Stimulated activated naive CD4-positive, alpha-beta T cell treated with Interleukin-2 at 50 U/mL for 16 hours (primary cell): Measurements from ENCODE around the gene CUEDC1.

Experiments used
- DNase-seq: peaks from one replicate; lab custom pipeline; 2025; lab: John Stamatoyannopoulos, UW

The CUEDC1 gene

GRCh38 chr17:57915985-57916757 is 39.0 kb downstream of the CUEDC1 start:
- no peak for DNase-seq

DNA sequence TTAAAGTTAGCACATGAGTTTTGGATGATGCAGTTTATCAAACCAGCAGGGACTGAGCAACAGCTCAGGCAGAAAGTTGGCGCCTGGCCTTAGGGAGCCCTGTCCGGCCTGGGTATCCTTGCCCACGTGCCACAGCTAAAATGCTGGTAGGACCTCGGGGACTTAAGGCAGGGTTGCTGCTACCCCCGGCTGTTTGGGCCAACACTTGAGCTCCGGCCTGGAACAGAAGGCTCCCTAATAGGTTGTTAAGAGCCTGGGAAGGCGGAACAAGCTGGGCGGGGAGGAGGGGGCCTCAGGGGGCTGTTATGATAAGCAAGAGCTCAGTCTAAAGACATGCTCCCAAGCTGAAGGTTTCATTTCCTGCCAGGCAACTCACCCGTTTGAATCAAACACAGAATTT is 39.7 kb downstream of the CUEDC1 start:
- DNase-seq: no peak

DNA sequence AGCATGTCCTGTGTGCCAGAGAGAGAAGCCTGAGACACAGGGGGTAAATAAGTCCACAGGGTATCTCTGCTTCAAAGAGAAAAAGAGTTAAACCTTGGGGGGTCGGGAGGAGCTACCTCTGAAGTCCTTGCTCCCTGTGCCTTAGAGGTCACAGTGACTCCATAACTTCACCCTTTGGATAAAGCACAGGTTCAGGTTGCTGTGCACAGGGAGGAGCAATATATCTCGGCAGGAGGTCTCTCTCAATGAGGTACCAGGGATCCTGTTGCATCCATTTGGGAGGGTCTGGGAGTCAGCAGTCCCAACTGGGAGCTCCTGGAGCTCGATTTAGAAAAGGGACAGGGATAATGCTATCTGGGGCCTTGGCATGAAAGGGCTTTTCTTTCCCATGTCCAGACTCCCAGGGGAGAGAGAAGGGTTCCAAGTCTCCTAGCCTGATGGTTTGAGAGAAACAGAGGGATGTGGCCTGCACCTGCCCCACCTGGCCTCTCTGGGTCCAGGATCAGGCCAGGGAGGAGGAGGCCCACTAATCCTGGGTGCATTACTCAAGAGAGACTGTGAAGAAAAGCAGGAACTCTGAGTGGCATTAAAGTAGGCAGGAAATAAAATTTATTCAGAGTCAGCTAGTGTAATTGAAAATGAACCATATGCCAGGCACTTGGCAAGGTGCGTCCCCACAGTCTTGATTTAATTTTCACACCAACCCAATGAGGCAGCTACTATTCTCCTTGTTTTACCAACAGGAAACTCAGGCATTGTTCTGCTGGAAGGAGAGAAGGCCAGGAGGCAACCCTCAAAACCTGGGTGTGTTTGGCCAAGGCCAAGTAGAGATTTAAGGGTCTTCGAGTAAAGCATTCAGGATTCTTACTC is 40.7 kb downstream of the CUEDC1 start:
- no peak for DNase-seq

DNA sequence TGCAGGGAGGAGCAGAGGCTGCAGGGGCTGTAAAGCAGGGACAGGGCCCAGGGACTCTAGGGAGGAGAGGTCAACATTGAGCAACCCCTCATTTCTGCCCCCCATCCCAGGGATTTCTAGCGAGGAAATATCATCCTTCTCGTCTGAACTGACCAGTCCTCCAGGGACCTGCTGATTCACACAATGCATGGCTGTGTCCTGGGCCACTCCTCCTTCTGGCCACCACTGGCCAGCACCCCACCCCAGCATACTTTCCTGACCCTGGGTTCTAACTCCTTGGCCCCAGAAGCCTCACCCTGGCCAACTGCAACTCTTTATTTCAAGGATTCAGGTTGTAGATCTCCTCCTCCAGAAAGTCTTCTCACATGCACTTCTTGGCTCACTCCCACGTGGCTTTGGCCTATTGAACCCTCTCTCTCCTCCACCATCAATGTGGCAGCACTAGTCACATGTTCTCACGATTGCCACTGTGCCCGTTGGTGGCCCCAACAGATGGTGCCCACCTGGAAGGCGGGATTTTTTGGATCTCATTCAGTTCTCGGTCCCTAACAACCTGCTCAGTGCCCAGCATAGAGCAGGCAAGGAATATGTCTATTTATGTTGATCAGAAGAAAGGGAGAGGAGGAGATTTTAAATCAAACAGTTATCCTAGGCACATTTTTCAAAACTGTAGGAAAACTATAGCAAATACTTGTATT is 41.5 kb downstream of the CUEDC1 start:
- no peak for DNase-seq

GRCh38 chr17:57911834-57912673 is 43.2 kb downstream of the CUEDC1 start:
- DNase-seq: no peak

DNA sequence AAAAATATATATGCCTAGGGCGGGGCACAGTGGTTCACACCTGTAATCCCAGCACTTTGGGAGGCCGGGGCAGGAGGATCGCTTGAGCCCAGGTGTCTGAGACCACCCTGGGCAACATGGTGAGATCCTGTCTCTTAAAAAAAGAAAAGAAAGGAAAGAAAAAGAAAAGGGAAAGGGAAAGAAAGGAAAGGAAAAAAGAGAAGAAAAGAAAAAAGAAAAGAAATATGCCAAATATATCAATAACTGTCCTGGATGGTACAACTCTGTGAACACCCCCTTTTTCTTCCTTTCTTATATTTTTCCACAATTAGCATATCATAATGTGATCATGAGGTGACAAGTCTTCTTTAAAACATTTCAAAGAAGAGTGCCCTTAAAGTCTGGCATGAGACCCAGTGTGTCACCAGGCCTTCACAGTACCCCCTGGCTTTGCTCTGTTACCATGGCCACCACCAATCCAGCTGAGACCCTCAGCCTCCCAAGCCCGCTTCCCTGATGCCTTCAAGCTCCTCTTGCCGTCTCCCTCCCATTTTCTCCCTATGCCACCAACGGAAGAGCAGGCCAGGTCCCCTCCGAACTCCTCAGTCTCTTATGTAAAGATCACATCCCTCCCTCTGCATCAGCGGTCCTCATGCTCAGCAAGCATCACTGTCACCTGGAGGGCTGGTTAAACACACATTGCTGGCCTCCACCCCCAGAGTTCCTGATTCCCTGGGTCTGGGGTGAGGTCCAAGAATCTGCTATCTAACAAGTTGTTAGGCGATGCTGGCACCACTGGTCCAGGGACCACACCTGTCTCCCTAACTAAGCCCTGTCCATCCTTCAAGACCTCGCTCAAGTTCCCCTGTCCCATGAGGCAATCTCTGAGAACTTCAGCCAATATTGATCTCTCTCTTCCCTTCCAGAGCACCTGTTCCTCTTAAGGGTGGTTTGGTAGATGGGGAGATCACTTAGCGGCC is 44.5 kb downstream of the CUEDC1 start:
- no peak for DNase-seq

- DNase-seq: no peak
Observed at GRCh38 chr17:57909551-57909950, 45.7 kb downstream of the CUEDC1 start.

DNA sequence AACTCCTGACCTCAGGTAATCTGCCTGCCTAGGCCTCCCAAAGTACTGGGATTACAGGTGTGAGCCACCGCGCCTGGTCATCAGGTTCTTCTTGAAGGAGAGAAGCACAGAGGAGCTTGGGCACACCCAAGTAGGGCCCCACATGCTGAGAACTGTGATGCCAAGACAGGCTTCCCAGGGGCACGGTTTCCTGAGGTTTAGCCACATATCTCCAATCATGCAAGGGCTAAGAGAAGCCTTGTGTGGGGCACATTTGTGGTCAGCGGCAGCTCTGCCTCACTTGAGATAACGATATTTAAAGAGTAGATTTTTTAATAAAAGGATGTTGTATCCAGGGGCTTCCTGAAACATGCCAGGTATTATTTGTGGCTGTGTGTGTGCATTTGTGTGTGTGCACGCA is 46.9 kb downstream of the CUEDC1 start:
- DNase-seq: no peak

DNA sequence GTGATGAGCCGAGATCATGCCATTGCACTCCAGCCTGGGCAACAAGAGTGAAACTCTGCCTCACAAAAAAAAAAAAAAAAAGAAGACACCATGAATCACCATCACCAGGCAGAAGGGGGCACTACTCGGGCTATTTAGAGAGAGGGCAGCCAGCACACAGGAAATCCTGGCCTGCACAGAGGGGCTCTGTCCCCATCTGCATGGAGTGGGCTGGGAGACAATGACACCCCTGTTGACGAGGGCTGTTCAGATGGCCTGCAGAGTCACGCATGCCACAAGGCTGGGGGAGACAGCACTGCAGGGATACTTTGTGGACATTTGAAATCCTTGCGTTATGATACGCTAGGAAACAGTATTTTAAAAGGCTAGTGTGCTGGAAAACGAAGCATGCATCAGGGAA is 48.3 kb downstream of the CUEDC1 start:
- DNase-seq: no peak

DNA sequence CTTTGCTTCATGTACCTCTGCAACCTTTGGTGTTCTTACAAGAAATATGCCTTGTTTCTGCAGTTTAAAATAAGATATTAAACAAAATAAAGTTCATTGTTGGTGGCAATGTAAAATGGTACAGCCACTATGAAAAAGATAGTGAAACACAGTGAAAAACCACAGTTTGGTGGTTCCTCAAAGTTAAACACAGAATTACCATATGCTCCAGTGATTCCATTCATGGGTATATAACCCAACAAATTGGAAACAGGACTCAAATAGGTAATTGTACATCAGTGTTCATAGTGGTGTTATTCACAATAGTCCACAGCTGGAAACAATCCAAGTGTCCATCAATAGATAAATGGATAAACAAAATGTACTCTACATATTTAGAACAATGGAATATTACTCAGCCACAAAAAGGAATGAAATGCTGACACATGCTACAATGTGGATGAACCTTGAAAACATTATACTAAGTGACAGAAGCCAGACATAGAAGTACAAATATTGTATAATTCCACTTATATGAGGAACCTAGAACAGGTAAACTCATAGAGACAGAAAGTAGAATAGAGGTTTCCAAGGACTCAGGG is 49.2 kb downstream of the CUEDC1 start:
- DNase-seq: no peak

DNA sequence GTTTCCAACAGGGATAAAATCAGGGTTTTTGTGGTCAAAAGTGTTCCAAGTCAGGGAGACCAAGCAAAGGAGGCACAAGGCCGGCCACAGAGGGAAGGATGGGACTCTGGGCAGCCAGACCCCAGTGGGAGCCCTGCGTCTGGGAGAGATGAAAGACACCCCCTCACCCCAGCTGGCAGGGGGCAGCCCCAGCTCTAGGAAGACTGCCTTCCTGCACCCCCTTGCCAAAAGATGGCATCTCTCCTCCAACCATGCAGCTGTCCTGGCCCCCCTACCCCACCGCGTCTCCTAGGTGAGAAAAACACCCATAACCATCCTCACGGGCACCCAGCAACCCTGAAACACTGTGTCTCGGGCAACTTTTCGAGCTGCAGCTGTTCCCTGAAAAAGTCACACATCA is 51.3 kb downstream of the CUEDC1 start:
- no peak for DNase-seq

GRCh38 chr17:57902800-57903759 is 52.1 kb downstream of the CUEDC1 start:
- no peak for DNase-seq

- DNase-seq: no peak
Observed at GRCh38 chr17:57902117-57902799, 53.0 kb downstream of the CUEDC1 start.

DNA sequence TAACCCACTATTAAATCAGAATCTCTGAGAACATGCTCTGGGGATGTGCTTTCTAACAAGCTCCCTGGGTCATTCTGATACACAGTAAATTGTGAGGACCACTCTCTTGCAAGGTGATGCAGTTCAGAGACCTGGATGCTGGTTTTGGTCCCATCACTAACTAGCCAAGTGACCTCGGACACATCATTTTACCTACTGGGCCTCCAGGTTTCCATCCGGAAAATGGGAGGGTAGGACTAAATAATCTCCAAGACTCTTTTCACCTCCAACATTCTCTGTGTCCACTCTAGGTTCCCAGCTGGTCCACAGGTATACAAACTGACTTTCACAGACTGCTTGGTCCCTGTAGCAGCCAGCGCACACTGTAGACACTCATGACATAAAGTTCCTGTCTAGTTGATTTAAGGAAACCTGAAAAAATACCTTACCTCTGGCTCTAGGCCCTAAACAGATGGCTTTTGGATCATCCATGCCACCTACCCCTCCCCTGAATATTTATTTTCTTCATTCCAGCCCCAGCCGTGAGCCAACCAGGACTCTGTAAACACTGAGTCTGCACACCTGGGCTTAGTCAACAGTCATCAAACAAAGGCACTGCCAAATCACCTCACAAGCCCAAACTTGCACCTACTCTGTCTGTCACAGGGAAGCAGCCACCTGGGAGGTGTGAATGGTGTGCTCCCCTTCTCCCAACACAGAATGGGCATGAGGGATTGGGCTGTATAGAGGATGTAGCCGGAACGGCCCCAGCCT is 54.0 kb downstream of the CUEDC1 start:
- no peak for DNase-seq

DNA sequence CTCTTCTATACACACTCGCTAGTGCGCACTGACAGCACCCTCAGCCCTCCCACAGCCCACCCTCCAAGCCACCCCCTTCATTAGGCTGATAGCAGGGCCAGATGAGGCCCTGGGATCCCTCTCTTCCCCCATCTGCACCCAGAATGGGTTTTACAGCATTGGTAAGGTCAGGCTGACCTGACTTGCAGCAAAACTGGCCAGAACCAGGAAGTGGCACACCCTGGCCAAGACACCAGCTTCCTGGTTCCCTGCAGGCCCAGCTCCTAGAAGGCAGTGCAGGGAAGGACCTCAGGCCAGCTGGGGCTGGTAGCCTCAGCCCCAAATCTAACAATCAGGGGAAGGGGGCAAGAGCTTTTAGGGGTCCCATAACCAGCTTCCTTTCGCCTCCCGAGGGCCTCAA is 55.4 kb downstream of the CUEDC1 start:
- DNase-seq: no peak

DNA sequence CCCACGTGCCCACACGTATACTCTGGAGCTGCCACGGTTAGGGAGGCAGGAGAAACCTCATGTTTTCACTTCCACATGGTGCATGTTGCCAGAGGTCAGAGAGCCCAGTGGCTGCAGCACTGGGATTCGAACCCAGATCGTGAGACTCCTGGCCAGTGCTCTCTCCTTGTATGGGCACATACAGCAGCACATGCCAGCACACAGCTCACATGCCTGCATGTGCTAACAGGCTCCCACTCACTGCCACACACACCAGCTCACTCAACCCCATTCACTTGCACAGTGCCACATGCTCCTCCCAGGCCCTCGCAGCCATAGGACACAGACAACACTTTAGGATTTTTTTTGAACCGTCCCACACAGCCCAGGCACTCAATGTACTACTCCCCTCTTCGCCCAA is 55.8 kb downstream of the CUEDC1 start:
- no peak for DNase-seq

GRCh38 chr17:57898487-57899311 is 56.5 kb downstream of the CUEDC1 start:
- no peak for DNase-seq
